HG03175 (cell line): ENCODE data around the gene ARID3B.
"Not testable (repeated sequence)": the region's sequence is repeated elsewhere in the genome, so short reads cannot be mapped to it uniquely, and the experiment has no call there.

Experiments
- ATAC-seq: cut with Tn5 transposase; IDR thresholded peaks from one replicate; pipeline ENCODE4 v1.9.1; 2021; ENCODE audit warnings: mild to moderate bottlenecking, moderate library complexity; ENCODE audit not compliant: unreplicated experiment

The ARID3B gene

GRCh38 chr15:74540761-74541493 is at the start of gene ARID3B:
TSS of gene ARID3B (plus strand) at chr15:74541220. CDS start at chr15:74543937, 2,717 bp downstream.
- ATAC-seq: peak; percentile 84

GRCh38 chr15:74496648-74497047 is 44.4 kb upstream of the ARID3B start:
- ATAC-seq: no peak

GRCh38 chr15:74497584-74497983 is 43.4 kb upstream of the ARID3B start:
- no peak for ATAC-seq

GRCh38 chr15:74499366-74499765 is 41.7 kb upstream of the ARID3B start:
- ATAC-seq: no peak

GRCh38 chr15:74500401-74500800 is 40.6 kb upstream of the ARID3B start:
- ATAC-seq: no peak

- no peak for ATAC-seq
Observed at GRCh38 chr15:74502301-74502700, 38.7 kb upstream of the ARID3B start.

GRCh38 chr15:74504418-74504817 is 36.6 kb upstream of the ARID3B start:
- no peak for ATAC-seq

- ATAC-seq: no peak
Observed at GRCh38 chr15:74504836-74505235, 36.2 kb upstream of the ARID3B start.

GRCh38 chr15:74505837-74506514 is 35.0 kb upstream of the ARID3B start:
- ATAC-seq: no peak

GRCh38 chr15:74506515-74506840 is 34.5 kb upstream of the ARID3B start:
- ATAC-seq: no peak

GRCh38 chr15:74511583-74511982 is 29.4 kb upstream of the ARID3B start:
- peak; percentile 63 for ATAC-seq

GRCh38 chr15:74514059-74514458 is 27.0 kb upstream of the ARID3B start:
- ATAC-seq: not testable (repeated sequence)

GRCh38 chr15:74517096-74517495 is 23.9 kb upstream of the ARID3B start:
- ATAC-seq: no peak

- no peak for ATAC-seq
Observed at GRCh38 chr15:74519311-74519710, 21.7 kb upstream of the ARID3B start.

- ATAC-seq: no peak
Observed at GRCh38 chr15:74520407-74520806, 20.6 kb upstream of the ARID3B start.

GRCh38 chr15:74523982-74524381 is 17.0 kb upstream of the ARID3B start:
- ATAC-seq: no peak

GRCh38 chr15:74525309-74525708 is 15.7 kb upstream of the ARID3B start:
- ATAC-seq: no peak

GRCh38 chr15:74525945-74526344 is 15.1 kb upstream of the ARID3B start:
- ATAC-seq: no peak

- no peak for ATAC-seq
Observed at GRCh38 chr15:74528876-74529275, 12.1 kb upstream of the ARID3B start.

GRCh38 chr15:74529921-74530320 is 11.1 kb upstream of the ARID3B start:
- no peak for ATAC-seq

GRCh38 chr15:74530771-74531143 is 10.3 kb upstream of the ARID3B start:
- ATAC-seq: no peak

- ATAC-seq: no peak
Observed at GRCh38 chr15:74531144-74531811, 9.7 kb upstream of the ARID3B start.
